Endometrial microvascular endothelial cells (primary cell): ENCODE data around the gene SLC7A7. TPM values are rescaled to one million over a fixed set of nuclear protein-coding genes. Genes with fewer than 3 reads are reported as not detected.
"Not testable (repeated sequence)": the region's sequence is repeated elsewhere in the genome, so short reads cannot be mapped to it uniquely, and the experiment has no call there.

ENCODE experiments used
- in situ Hi-C: cut with HindIII; loops from 2 replicates; pipeline ENCODE4 v1.10.0; 2017; ENCODE audit warnings: low sequenced_read_pairs, low pct_unique_long_range_greater_than_20kb; ENCODE audit errors: inconsistent ontology term
- total RNA-seq: library from RNA; depleted of rRNA; stranded (reverse); fragments of >200 nt; gene quantifications from one replicate; pipeline ENCODE4 v1.2.3, GENCODE V29; 2015; ENCODE audit errors: inconsistent ontology term

Gene SLC7A7
- total RNA-seq: 20.1 TPM

- in situ Hi-C loops: no loop called here
Observed at GRCh38 chr14:22814941-22815713, at the start of gene SLC7A7. SLC7A7 (minus strand) TSS chr14:22815435; CDS start chr14:22813398, 2,037 bp downstream.

- in situ Hi-C loops: no loop called here
Observed at GRCh38 chr14:22864979-22865378, 49.7 kb upstream of the SLC7A7 start.

- in situ Hi-C loops: no loop called here
Observed at GRCh38 chr14:22861651-22862050, 46.4 kb upstream of the SLC7A7 start.

- in situ Hi-C loops: not testable (repeated sequence)
Observed at GRCh38 chr14:22860377-22860776, 45.1 kb upstream of the SLC7A7 start.

- in situ Hi-C loops: no loop called here
Observed at GRCh38 chr14:22856428-22856827, 41.2 kb upstream of the SLC7A7 start.

- in situ Hi-C loops: no loop called here
Observed at GRCh38 chr14:22854963-22855724, 39.9 kb upstream of the SLC7A7 start.

- in situ Hi-C loops: not testable (repeated sequence)
Observed at GRCh38 chr14:22854296-22854695, 39.1 kb upstream of the SLC7A7 start.

- in situ Hi-C loops: no loop called here
Observed at GRCh38 chr14:22852940-22853767, 37.9 kb upstream of the SLC7A7 start.

- in situ Hi-C loops: no loop called here
Observed at GRCh38 chr14:22852599-22852939, 37.3 kb upstream of the SLC7A7 start.

GRCh38 chr14:22852178-22852577, 36.9 kb upstream of the SLC7A7 start:
- in situ Hi-C loops: not testable (repeated sequence)

- in situ Hi-C loops: no loop called here
Observed at GRCh38 chr14:22850944-22851764, 35.9 kb upstream of the SLC7A7 start.

- in situ Hi-C loops: no loop called here
Observed at GRCh38 chr14:22849212-22849819, 34.1 kb upstream of the SLC7A7 start.

- in situ Hi-C loops: no loop called here
Observed at GRCh38 chr14:22848351-22849164, 33.3 kb upstream of the SLC7A7 start.

- in situ Hi-C loops: no loop called here
Observed at GRCh38 chr14:22847661-22848341, 32.6 kb upstream of the SLC7A7 start.

- in situ Hi-C loops: no loop called here
Observed at GRCh38 chr14:22846811-22847307, 31.6 kb upstream of the SLC7A7 start.

- in situ Hi-C loops: no loop called here
Observed at GRCh38 chr14:22845821-22846625, 30.8 kb upstream of the SLC7A7 start.
